GM23248 (cell line): ENCODE data around the gene MAPK8IP1.

Source experiments
- EZH2 ChIP-seq: fragments of 200-600 bp; sonication (generic); IDR thresholded peaks from 2 replicates; pipeline ENCODE4 v1.6.1; 2018; ENCODE audit warnings: antibody characterized with exemption, mild to moderate bottlenecking; ENCODE audit not compliant: insufficient read depth, poor library complexity, severe bottlenecking
- EZH2phosphoT487 ChIP-seq: fragments of 200-600 bp; sonication (generic); IDR thresholded peaks from 2 replicates; pipeline ENCODE4 v1.6.1; 2018; ENCODE audit warnings: antibody characterized with exemption, moderate library complexity, mild to moderate bottlenecking, low read depth; ENCODE audit not compliant: insufficient read depth

DNA sequence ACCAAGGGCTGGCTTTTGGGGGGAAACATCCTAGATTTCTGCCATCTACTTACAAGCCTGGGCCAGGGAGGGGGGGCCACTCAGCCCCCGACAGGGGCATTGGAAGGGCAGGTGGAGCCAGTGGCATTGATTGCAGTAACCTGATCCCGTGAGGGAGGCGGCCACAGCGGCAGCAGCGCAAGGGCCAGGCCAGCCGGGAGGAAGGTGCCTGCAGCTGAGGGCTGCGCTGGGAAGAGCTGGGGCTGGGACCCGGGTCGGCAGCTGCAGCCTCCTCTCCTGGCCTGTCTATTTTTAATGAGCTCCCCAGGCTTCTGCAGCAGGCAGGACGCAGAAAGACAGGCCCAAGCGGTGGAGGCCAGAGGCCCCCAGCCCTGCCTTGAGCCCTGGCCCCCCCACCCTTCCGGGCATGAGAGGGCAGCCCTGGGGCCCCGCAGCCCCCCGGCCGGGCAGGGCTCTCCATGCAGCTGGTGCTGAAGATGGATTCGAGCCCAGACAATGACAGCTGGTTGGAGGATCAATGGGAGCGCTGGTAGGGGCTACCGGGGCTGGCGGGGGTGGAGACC lies 11.1 kb downstream of the MAPK8IP1 start:
- TF ChIP-seq EZH2 = no peak
- no peak for TF ChIP-seq EZH2phosphoT487
